Astrocyte of the hippocampus (primary cell): Measurements from ENCODE around the gene USF2.

Experiments
- DNase-seq: peaks from one replicate; pipeline ENCODE4 v3.0.0; 2011; ENCODE audit warnings: low read depth, low spot score

USF2 gene

DNA sequence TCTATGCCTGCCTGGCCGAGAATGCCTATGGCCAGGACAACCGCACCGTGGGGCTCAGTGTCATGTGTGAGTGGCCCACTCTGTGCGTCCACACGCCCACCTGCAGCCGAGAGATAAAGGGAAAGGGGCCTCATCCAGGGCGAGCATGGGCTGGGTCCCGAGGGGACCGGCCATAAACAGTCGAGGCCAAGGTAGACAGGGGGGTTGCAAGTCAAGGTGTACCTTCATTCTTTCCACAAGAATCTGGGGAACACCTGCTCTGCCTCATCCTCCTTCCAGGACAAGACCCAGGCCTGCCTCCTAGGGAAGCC is 31.5 kb downstream of the USF2 start:
- no peak for DNase-seq

DNA sequence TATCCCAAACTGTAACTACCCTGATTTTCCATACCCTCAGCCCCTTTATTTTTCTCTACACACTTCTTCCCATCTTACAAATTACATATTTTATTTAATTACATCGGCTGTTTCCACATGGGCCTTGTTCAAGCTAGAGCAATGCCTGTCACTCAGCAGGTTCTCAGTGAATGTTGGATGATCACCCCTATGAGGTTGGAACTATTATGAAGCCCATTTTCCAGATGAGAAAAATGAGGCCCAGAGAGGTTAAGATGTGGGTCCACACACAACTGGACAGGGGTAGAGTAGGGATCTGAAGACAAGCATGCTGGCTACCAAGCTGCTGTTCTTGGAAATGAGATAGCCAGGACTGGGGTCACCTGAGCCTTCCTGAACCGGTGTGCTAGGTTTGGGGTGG is 33.2 kb downstream of the USF2 start:
- DNase-seq, result no peak

DNA sequence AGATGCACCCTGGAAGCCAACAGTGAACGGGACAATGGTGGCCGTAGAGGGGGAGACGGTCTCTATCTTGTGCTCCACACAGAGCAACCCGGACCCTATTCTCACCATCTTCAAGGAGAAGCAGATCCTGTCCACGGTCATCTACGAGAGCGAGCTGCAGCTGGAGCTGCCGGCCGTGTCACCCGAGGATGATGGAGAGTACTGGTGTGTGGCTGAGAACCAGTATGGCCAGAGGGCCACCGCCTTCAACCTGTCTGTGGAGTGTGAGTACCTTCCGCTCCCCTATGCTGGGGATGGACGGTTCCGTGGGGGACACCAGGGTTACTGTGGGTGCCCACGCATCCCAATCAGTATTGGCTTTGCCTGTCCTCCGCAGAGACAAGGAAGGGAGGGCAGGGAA is 33.7 kb downstream of the USF2 start:
- no peak for DNase-seq

- DNase-seq, result no peak
Measured at GRCh38 chr19:35303357-35303915, 34.7 kb downstream of the USF2 start.

DNA sequence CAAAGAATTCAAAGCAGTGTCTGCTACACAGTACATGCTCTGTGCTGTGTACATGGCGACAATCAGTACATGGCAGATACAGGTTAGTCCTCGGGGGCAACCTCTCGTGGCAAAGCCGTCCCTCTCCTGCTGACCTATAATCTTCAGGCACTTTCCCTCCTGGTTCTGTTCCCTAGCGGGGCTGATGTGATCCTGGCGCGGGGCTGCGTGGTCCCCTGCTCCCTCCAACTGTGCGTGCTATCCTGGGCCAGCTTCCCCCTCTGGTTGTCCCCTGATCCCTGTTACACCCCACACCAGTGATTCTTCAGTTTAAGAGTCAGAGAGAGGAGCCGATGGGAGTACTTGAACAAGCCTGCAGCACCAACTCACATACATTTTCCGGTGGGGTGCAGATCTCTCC is 35.3 kb downstream of the USF2 start:
- DNase-seq, result no peak

- no peak for DNase-seq
Measured at GRCh38 chr19:35305181-35305580, 36.4 kb downstream of the USF2 start.

DNA sequence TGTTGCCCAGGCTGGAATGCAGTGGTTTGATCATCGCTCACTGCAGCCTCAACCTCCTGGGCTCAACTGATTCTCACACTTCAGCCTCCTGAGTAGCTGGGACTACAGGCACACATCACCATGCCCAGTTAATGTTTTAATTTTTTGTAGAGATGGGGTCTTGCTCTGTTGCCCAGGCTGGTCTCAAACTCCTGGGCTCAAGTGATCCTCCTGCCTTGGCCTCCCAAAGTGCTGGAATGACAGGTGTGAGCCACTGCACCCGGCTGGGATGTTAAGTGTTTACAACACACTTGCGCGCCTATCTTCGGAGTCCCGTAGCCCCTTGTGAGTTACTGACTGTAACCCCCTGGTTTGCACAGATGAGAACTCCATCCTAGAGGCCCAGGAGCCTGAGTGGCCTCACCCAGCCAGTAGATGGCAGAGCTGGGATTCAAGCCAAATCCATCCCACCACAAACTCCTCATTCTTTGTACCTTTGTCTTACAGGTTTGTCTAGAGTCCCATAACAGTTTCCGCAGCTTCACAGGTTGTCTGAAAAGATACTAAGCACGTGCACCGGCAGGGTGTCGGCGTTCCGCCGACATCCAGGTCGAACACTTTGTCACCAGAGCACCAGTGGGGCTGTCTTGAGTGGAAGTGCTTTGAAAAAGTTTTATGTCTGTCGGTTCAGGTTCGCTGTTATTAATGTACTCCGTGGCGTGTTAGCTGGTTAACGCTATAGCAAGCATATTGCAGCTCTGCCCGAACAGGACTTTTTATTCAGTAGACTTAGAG is 37.9 kb downstream of the USF2 start:
- DNase-seq, result no peak

DNA sequence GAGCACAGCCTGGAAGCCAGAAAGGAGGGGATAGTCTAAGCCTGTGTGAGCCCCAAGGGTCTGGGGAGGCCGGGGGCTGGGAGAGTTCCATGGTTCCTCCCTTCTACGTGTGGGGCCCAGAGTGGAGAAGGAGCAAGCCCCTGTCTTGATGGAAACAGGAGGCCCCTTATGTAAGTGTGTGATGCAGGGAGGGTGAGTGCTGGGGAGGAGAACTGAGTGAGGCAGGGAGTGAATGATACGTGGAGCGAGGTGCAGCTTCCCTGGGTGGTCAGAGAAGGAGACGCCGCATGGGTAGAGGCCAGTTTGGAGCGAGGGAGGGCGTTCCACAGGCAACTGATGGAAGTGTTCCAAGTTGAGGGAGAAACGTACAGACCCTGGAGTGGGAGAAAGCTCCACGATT is 39.2 kb downstream of the USF2 start:
- no peak for DNase-seq

- DNase-seq, result no peak
Measured at GRCh38 chr19:35308910-35309309, 40.1 kb downstream of the USF2 start.

DNA sequence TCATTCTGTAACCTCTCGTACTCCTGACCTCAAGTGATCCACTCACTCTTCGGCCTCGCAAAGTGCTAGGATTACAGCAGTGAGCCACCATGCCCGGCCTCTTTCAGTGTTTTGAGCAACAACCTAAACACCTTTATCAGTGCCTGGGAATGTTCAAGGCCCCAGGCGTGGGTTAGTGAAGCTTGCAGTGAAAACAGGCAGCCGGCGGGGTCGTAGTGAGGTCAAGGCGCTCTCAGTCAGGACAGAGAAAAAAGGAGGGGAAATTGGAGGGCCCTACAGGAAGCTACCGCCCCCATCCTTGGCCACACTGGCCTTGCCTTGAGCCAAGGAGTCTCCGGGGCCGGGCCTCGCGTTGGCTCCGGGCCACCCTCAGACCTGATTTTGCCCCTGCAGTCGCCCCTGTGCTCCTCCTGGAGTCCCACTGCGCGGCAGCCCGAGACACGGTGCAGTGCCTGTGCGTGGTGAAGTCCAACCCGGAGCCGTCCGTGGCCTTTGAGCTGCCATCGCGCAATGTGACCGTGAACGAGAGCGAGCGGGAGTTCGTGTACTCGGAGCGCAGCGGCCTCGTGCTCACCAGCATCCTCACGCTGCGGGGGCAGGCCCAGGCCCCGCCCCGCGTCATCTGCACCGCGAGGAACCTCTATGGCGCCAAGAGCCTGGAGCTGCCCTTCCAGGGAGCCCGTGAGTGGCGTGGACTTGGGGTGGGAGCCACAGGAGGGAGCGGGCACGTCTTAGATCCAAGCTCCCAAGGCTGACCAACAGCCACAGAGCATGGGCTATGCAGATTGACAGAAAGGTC is 40.9 kb downstream of the USF2 start:
- peak; percentile 59 for DNase-seq

DNA sequence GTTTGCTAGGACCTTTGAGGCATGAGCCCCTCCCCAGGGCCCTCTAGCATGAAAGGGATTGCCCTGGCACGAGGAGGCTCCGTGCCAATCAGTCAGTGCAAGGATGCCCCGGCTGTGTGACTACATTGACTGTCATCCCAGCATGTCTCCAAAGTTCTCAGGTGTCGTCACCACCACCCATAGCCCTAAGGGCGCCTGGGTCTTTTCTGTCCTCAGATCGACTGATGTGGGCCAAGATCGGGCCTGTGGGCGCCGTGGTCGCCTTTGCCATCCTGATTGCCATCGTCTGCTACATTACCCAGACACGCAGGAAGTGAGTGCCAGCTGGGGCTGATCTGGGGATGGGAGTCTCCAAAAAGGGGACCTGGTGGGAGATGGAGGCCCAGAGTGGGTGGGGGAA is 41.6 kb downstream of the USF2 start:
- DNase-seq, result no peak

DNA sequence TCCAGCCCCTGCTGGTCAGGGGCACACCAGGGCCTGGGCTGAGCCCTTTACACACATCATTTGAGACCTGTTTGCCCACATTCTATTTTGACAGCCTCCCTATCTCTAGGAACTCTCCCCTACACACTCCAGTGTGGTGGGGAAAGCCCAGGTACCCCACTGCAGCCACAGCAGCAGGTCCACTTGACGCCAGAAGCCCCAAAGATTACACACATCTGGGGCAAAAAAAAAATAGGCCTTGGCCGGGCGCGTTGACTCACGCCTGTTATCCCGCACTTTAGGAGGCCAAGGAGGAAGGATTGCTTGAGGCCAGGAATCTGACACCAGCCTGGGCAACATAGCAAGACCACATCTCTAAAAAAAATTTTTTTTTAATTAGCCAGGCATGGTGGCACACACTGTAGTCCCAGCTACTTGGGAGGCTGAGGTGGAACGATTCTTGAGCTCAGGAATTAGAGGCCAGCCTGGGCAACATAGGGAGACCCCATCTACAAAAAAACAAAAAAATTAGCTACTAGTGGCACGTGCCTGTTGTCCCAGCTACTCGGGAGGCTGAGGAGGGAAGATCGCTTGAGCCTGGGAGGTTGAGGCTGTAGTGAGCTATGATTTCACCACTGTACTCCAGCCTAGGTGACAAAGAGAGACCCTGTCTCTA is 42.2 kb downstream of the USF2 start:
- no peak for DNase-seq

- DNase-seq, result peak; percentile 14
Measured at GRCh38 chr19:35311901-35312665, 43.3 kb downstream of the USF2 start.

DNA sequence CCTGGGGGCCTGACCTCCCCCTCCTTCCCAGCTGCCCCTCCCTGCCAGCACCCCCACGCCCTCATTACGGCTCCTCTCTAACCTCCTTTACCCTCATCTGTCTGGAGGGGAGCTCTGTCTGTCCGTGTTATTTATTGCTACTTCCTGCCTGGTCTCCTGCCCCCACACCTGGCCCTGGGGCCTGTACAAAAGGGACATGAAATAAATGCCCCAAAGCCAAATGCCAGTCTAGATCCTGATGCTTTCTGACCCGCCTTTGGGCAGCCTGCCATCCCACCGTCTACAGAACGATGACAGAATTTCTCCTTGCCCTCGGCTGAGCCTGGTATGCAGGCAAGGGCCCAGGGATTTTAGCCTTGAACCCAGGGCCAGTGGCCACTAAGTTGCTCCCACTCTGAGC is 44.8 kb downstream of the USF2 start:
- DNase-seq, result peak; percentile 20

DNA sequence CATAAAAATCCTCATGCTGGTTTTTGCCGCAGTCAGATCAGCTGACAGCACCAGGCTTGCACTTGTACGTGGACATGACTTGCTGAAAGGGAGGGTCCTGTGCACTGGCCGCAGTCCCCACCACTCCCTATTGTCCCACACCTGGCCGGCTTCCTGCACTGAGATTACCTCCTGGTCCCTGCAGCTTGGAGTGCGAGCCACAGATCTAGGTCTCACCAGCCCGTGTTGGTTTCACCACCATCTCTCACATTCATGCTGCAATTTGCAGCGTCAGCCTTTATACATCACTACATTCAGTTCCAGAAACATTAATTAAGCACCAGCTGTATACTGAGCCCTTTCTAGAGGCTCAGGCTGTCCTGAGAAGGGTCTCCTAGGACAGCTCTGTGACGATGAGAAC is 45.3 kb downstream of the USF2 start:
- DNase-seq, result no peak

DNA sequence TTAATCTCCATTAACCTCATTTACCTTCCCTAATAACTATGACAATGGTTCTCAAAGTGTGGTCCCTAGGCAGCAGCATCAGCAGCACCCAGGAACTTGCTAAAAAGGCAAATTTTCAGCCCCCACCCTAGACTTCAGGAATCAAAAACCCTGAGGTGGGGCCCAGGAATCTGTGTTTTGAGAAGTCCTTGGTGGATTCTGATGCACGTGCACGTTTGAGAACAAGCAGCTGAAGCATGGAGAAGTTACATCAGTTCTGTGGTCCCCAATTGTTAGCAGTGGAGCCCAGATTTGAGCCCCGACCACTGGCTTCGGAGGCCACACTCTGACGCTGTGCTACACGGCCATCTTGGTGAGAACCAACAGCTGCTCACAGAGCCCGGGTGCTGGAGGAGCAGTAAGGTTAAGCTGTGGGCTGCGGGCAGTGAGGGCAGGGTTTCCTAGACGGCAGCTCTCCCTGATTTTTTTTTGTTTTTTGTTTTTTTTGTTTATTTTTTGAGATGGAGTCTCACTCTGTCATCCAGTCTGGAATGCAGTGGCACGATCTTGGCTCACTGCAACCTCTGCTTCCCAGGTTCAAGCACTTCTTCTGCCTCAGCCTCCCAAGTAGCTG is 46.2 kb downstream of the USF2 start:
- no peak for DNase-seq

DNA sequence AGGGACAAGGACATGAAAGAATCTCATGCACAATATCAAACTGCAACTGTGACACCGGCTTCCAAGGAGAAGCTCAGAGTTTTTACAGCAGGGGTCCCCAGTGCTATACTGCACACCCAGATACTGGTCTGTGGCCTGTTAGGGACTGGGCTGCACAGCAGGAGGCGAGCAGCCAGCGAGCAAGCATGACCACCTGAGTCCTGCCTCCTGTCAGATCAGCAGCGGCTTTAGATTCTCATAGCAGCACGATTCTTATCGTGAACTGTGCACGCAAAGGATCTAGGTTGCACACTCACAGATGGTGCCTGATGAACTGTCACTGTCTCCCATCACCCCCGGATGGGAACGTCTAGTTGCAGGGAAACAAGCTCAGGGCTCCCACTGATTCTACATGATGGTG is 47.1 kb downstream of the USF2 start:
- DNase-seq, result no peak

GRCh38 chr19:35316560-35316959 is 47.8 kb downstream of the USF2 start:
- no peak for DNase-seq

- no peak for DNase-seq
Measured at GRCh38 chr19:35317464-35318043, 48.8 kb downstream of the USF2 start.

DNA sequence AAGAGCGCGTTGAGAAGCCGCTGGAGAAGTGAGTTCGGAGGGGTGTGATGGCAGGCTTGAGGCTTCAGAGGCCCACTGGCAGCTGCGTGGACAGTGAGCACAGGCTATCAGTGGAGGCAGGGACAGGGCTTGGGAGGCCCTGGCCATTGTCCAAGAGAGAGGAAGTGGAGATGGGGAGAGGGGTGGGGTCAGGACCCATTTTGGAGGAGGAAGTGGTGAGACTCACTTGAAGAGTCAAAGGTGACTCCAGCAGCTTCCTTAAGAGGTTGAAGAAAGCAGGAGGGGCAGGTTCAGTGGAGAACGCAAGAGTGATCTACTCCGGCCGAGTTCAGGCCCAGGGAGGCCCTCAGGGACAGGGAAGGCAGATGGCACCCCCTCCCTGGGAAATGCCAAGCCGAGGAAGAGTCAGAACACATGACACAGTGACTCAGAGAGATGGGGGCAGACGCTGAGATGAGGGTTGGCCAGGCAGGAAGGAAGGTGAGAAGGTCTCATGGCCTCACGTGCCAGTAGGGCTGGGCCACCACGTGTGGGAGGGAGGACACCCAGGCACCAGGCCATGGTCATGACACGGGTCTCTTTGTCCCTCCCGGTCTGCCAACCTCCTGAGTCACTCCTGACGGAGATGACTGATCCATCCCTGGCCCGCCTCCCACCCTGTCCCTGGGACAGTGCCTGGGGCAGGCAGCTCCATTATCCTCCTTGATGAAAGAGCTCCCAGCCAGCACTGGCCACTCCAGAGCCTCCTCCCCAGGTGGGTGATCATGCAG is 50.1 kb downstream of the USF2 start:
- DNase-seq, result peak; percentile 35
